Stimulated activated CD4-positive, alpha-beta T cell treated with anti-CD3 and anti-CD28 coated beads, Interleukin-15, amount 100 ng/mL, for 1 hour (primary cell): ENCODE data around the gene EMP1.

Source experiments
- DNase-seq, 2 donors: peaks; one replicate each; pipeline ENCODE4 v3.0.0-alpha.2; 2020; ENCODE audit warnings: low read depth in 1 of 2, low spot score in 1 of 2

Gene EMP1

GRCh38 chr12:13219320-13219719 lies 22.8 kb downstream of the EMP1 start:
- no peak for DNase-seq

GRCh38 chr12:13220838-13221237 lies 24.3 kb downstream of the EMP1 start:
- no peak for DNase-seq

- DNase-seq = no peak
These were observed 25.6 kb downstream of the EMP1 start for GRCh38 chr12:13222076-13222475.

- DNase-seq = no peak
These were observed 26.8 kb downstream of the EMP1 start for GRCh38 chr12:13223179-13223804.

GRCh38 chr12:13223941-13224340 lies 27.4 kb downstream of the EMP1 start:
- no peak for DNase-seq

GRCh38 chr12:13227191-13227590 lies 30.7 kb downstream of the EMP1 start:
- no peak for DNase-seq

- DNase-seq = no peak
These were observed 32.1 kb downstream of the EMP1 start for GRCh38 chr12:13228579-13228978.

- no peak for DNase-seq
These were observed 33.0 kb downstream of the EMP1 start for GRCh38 chr12:13229504-13229903.

- DNase-seq = no peak
These were observed 34.0 kb downstream of the EMP1 start for GRCh38 chr12:13230500-13230899.

- no peak for DNase-seq
These were observed 37.5 kb downstream of the EMP1 start for GRCh38 chr12:13233830-13234641.

GRCh38 chr12:13238204-13238603 lies 41.7 kb downstream of the EMP1 start:
- no peak for DNase-seq

- DNase-seq = no peak
These were observed 45.4 kb downstream of the EMP1 start for GRCh38 chr12:13241833-13242488.

- no peak for DNase-seq
These were observed 46.4 kb downstream of the EMP1 start for GRCh38 chr12:13242936-13243335.

GRCh38 chr12:13243516-13244070 lies 47.1 kb downstream of the EMP1 start:
- no peak for DNase-seq

GRCh38 chr12:13247596-13247995 lies 51.1 kb downstream of the EMP1 start:
- no peak for DNase-seq

- no peak for DNase-seq
These were observed 52.4 kb downstream of the EMP1 start for GRCh38 chr12:13248964-13249363.

- DNase-seq = no peak
These were observed 53.9 kb downstream of the EMP1 start for GRCh38 chr12:13250416-13250815.

GRCh38 chr12:13251521-13251920 lies 55.0 kb downstream of the EMP1 start:
- no peak for DNase-seq

- no peak for DNase-seq
These were observed 55.5 kb downstream of the EMP1 start for GRCh38 chr12:13252024-13252423.

- no peak for DNase-seq
These were observed 56.1 kb downstream of the EMP1 start for GRCh38 chr12:13252616-13253015.

- DNase-seq = no peak
These were observed 57.6 kb downstream of the EMP1 start for GRCh38 chr12:13253966-13254760.
